GM23338 (cell line): ENCODE measurements around the gene ZNF91. TPM values are rescaled to one million over a fixed set of nuclear protein-coding genes. Genes with fewer than 3 reads are reported as not detected.
"Not testable (repeated sequence)": the region's sequence is repeated elsewhere in the genome, so short reads cannot be mapped to it uniquely, and the experiment has no call there.

ENCODE experiments used
- ATAC-seq: fragments of 200-7000 bp; cut with Tn5 transposase; 3 replicates; pipeline ENCODE4 v1.9.1; 2020
- DNase-seq: peaks from one replicate; pipeline ENCODE4 v3.0.0-alpha.2; 2015; ENCODE audit warnings: low spot score
- H2AFZ ChIP-seq: fragments of 200-600 bp; sonication (generic); 2 replicates; pipeline ENCODE4 v1.8.0; 2016; ENCODE audit warnings: antibody characterized with exemption, mild to moderate bottlenecking, moderate library complexity
- H3F3A ChIP-seq: fragments of 200-600 bp; sonication (generic); replicated peaks from 2 replicates; pipeline ENCODE4 v1.8.0; 2017; ENCODE audit warnings: antibody characterized with exemption, mixed run types, low read depth
- H3K27ac ChIP-seq: fragments of 200-600 bp; sonication (generic); 2 replicates; pipeline ENCODE4 v1.6.1; 2016; ENCODE audit warnings: low read depth
- H3K27me3 ChIP-seq: fragments of 200-600 bp; sonication (generic); 2 replicates; pipeline ENCODE4 v1.8.0; 2016; ENCODE audit warnings: mild to moderate bottlenecking, mixed run types, moderate library complexity; ENCODE audit not compliant: insufficient read depth
- H3K36me3 ChIP-seq: fragments of 200-600 bp; sonication (generic); 2 replicates; pipeline ENCODE4 v1.8.0; 2016; ENCODE audit warnings: mild to moderate bottlenecking; ENCODE audit not compliant: insufficient read depth
- H3K4me1 ChIP-seq: fragments of 200-600 bp; sonication (generic); 2 replicates; pipeline ENCODE4 v1.8.0; 2016; ENCODE audit warnings: mild to moderate bottlenecking, moderate library complexity; ENCODE audit not compliant: insufficient read depth
- H3K4me2 ChIP-seq: fragments of 200-600 bp; sonication (generic); 2 replicates; pipeline ENCODE4 v1.7.1; 2017; ENCODE audit warnings: mixed run types
- H3K4me3 ChIP-seq: fragments of 200-600 bp; sonication (generic); 2 replicates; pipeline ENCODE4 v1.6.1; 2016; ENCODE audit warnings: mixed run types
- H3K79me2 ChIP-seq: fragments of 200-600 bp; sonication (generic); replicated peaks from 2 replicates; pipeline ENCODE4 v1.8.0; 2017; ENCODE audit warnings: mild to moderate bottlenecking; ENCODE audit not compliant: insufficient read depth
- H3K9me2 ChIP-seq: fragments of 200-600 bp; sonication (generic); 2 replicates; pipeline ENCODE4 v1.8.0; 2017; ENCODE audit not compliant: insufficient read depth
- H4K20me1 ChIP-seq: fragments of 200-600 bp; sonication (generic); replicated peaks from 2 replicates; pipeline ENCODE4 v1.8.0; 2017; ENCODE audit warnings: mild to moderate bottlenecking; ENCODE audit not compliant: insufficient read depth
- H3K27ac Mint-ChIP-seq: 2 replicates; pipeline ENCODE4 v1.8.0; 2020; ENCODE audit warnings: inconsistent platforms, mild to moderate bottlenecking, moderate library complexity, mixed read lengths
- H3K27me3 Mint-ChIP-seq: 3 replicates; pipeline ENCODE4 v1.8.0; 2022; ENCODE audit warnings: low read depth, mild to moderate bottlenecking, moderate library complexity, mixed read lengths, inconsistent platforms; ENCODE audit not compliant: insufficient read depth, poor library complexity
- H3K36me3 Mint-ChIP-seq: 3 replicates; pipeline ENCODE4 v1.8.0; 2021; ENCODE audit warnings: low read depth, mild to moderate bottlenecking, inconsistent platforms, moderate library complexity, mixed read lengths
- H3K4me1 Mint-ChIP-seq: 3 replicates; pipeline ENCODE4 v1.8.0; 2020; ENCODE audit warnings: mild to moderate bottlenecking, inconsistent platforms, mixed read lengths
- H3K4me3 Mint-ChIP-seq: 3 replicates; pipeline ENCODE4 v1.8.0; 2021; ENCODE audit warnings: moderate library complexity, mild to moderate bottlenecking, inconsistent platforms, mixed read lengths
- H3K9me3 Mint-ChIP-seq: 3 replicates; pipeline ENCODE4 v1.8.0; 2020; ENCODE audit warnings: moderate library complexity, mild to moderate bottlenecking, inconsistent platforms, mixed read lengths
- CREB1 ChIP-seq: fragments of 250-450 bp; sonication (Bioruptor Pico); IDR thresholded peaks from 2 replicates; pipeline ENCODE4 v1.5.0; 2020; ENCODE audit warnings: low read depth, mild to moderate bottlenecking, moderate library complexity
- CTCF ChIP-seq, 2 experiments: fragments of 200-600 bp in 1 of 2; sonication (generic) in 1 of 2; conservative IDR thresholded peaks; 2 replicates each; pipeline versions ENCODE4 v1.5.1 to v1.6.1; 2016 to 2017; ENCODE audit warnings: antibody characterized with exemption in 2 of 2, low read depth in 2 of 2, mild to moderate bottlenecking in 2 of 2, moderate library complexity in 1 of 2
- ETS1 ChIP-seq: IDR thresholded peaks from 2 replicates; pipeline ENCODE4 v1.6.1; 2016; ENCODE audit warnings: antibody characterized with exemption
- EZH2 ChIP-seq: fragments of 200-600 bp; sonication (generic); IDR thresholded peaks from one replicate; pipeline ENCODE4 v1.8.0; 2017; ENCODE audit warnings: antibody characterized with exemption, mild to moderate bottlenecking, low read depth; ENCODE audit not compliant: unreplicated experiment
- EZH2phosphoT487 ChIP-seq: fragments of 200-600 bp; sonication (generic); IDR thresholded peaks from one replicate; pipeline ENCODE4 v1.8.1; 2018; ENCODE audit warnings: antibody characterized with exemption; ENCODE audit not compliant: unreplicated experiment
- JUNB ChIP-seq: IDR thresholded peaks from one replicate; pipeline ENCODE4 v1.6.1; 2016; ENCODE audit warnings: antibody characterized with exemption; ENCODE audit not compliant: unreplicated experiment
- POLR2AphosphoS5 ChIP-seq: IDR thresholded peaks from 2 replicates; pipeline ENCODE4 v1.6.1; 2016; ENCODE audit warnings: antibody characterized with exemption, low read depth
- REST ChIP-seq: IDR thresholded peaks from one replicate; pipeline ENCODE4 v1.6.1; 2018; ENCODE audit warnings: antibody characterized with exemption; ENCODE audit not compliant: unreplicated experiment
- STAT1 ChIP-seq: IDR thresholded peaks from one replicate; pipeline ENCODE4 v1.6.1; 2016; ENCODE audit warnings: antibody characterized with exemption; ENCODE audit not compliant: unreplicated experiment
- ZNF114 ChIP-seq: fragments of 250-450 bp; sonication (Bioruptor Pico); IDR thresholded peaks from 2 replicates; pipeline ENCODE4 v1.5.0; 2020; ENCODE audit warnings: mild to moderate bottlenecking, moderate library complexity
- polyA plus RNA-seq: library from polyadenylated mRNA; unstranded; fragments of >200 nt; fragmentation: Nextera tagmentation; extraction: Ambion mirVana; gene quantifications from 2 replicates; pipeline ENCODE4 v1.2.1, GENCODE V29; 2016
- total RNA-seq: library from RNA; depleted of rRNA; stranded (reverse); fragments of >200 nt; shearing (Covaris generic); gene quantifications from 2 replicates; pipeline ENCODE4 v1.2.3, GENCODE V29; 2014

The ZNF91 gene
- total and polyA plus RNA-seq, 2 experiments from 2014 or later = 23.5 to 51.6 TPM

- TF ChIP-seq REST = no peak
- TF ChIP-seq EZH2phosphoT487 = no peak
- TF ChIP-seq CREB1 = no peak
- no peak for TF ChIP-seq STAT1
- no peak for TF ChIP-seq EZH2
- TF ChIP-seq POLR2AphosphoS5 = no peak
- TF ChIP-seq ZNF114 (CRISPR knock-in tag) = no peak
- TF ChIP-seq CTCF (conservative IDR thresholded peaks at IDR 0.05; ENCODE audit: low read depth in 2 of 2) = no peak
- TF ChIP-seq JUNB = no peak
- no peak for TF ChIP-seq ETS1
Measured at GRCh38 chr19:23365222-23365621, 30.0 kb downstream of the ZNF91 start (continued).

- H3K9me2 ChIP-seq, H3K4me3 Mint-ChIP-seq, ATAC-seq, H3K27ac ChIP-seq, H3F3A ChIP-seq, H2AFZ ChIP-seq, DNase-seq, H3K27me3 ChIP-seq, H3K4me3 ChIP-seq, H4K20me1 ChIP-seq, H3K27me3 Mint-ChIP-seq, H3K4me2 ChIP-seq, H3K4me1 Mint-ChIP-seq, H3K4me1 ChIP-seq, H3K27ac Mint-ChIP-seq: not testable (repeated sequence)
- H3K36me3 ChIP-seq = peaks cover 71% of the 10 kb centered on the region
- Mint-ChIP-seq H3K36me3 (peaks cover 91% of the 10 kb centered on the region), H3K9me3 (peaks cover 87% of the 10 kb centered on the region)
- H3K79me2 ChIP-seq = peaks cover 17% of the 10 kb centered on the region
Measured at GRCh38 chr19:23361843-23362242, 33.4 kb downstream of the ZNF91 start.
